Thyroid gland (tissue), 4 donors: Measurements from ENCODE around the gene TMA7.
A peak's percentile ranks its signal among the peaks of the same experiment; 100 is the strongest.

Experiments used
- CTCF ChIP-seq, 6 experiments: fragments of 200-600 bp in 3 of 6; fragments of 450-650 bp in 3 of 6; sonication (generic) in 3 of 6; IDR thresholded peaks; one replicate each; pipeline ENCODE4 v1.5.1; 2016 to 2019; ENCODE audit warnings: antibody characterized with exemption in 6 of 6, mild to moderate bottlenecking in 2 of 6, inconsistent platforms in 1 of 6, moderate library complexity in 1 of 6
- POLR2A ChIP-seq, 2 donors: fragments of 450-650 bp; IDR thresholded peaks; one replicate each; pipeline ENCODE4 v1.6.1; 2017; ENCODE audit warnings: antibody characterized with exemption in 2 of 2, mild to moderate bottlenecking in 2 of 2, moderate library complexity in 1 of 2

GRCh38 chr3:48435774-48436476 lies 4.1 kb upstream of the TMA7 start:
- TF ChIP-seq CTCF (IDR thresholded peaks at IDR 0.05), result peak; percentile 94 to 100 (median 99)
- TF ChIP-seq POLR2A (IDR thresholded peaks at IDR 0.05), result peak in 1 of 2 donors; percentile 9
